K562 (cell line): Measurements from ENCODE around the gene PNPLA2. TPM values are rescaled to one million over a fixed set of nuclear protein-coding genes. Genes with fewer than 3 reads are reported as not detected.
A peak's percentile ranks its signal among the peaks of the same experiment; 100 is the strongest.

ENCODE experiments used
- CBX2 ChIP-seq: fragments of 200-600 bp; sonication (generic); IDR thresholded peaks from one replicate; pipeline ENCODE4 v1.6.1; 2012; ENCODE audit warnings: mild to moderate bottlenecking, low read length, inconsistent platforms; ENCODE audit not compliant: insufficient read depth, poor library complexity, severe bottlenecking
- CXXC5 ChIP-seq: fragments of 250-450 bp; sonication (Bioruptor Pico); IDR thresholded peaks from 2 replicates; pipeline ENCODE4 v1.8.0; 2022; ENCODE audit warnings: inconsistent platforms, mild to moderate bottlenecking, moderate library complexity
- DACH1 ChIP-seq: fragments of 450-650 bp; IDR thresholded peaks from 2 replicates; pipeline ENCODE4 v1.6.1; 2018; ENCODE audit not compliant: partially characterized antibody
- FOSL1 ChIP-seq: fragments of 200-800 bp; sonication (Bioruptor generic); conservative IDR thresholded peaks from 2 replicates; pipeline ENCODE4 v1.6.1; 2016; ENCODE audit warnings: missing genetic modification characterization, missing compliant biosample characterization
- GABPB2 ChIP-seq: fragments of 250-450 bp; sonication (Bioruptor Pico); conservative IDR thresholded peaks from 2 replicates; pipeline ENCODE4 v1.5.1; 2021; ENCODE audit warnings: mild to moderate bottlenecking
- HDAC6 ChIP-seq: IDR thresholded peaks from 2 replicates; pipeline ENCODE4 v1.6.1; 2012; ENCODE audit warnings: low read depth, mild to moderate bottlenecking, control low read depth, inconsistent platforms, low read length, moderate library complexity
- HMGN3 ChIP-seq: IDR thresholded peaks from 2 replicates; pipeline ENCODE4 v1.6.1; 2011; ENCODE audit warnings: borderline replicate concordance, low read depth, mild to moderate bottlenecking, mixed read lengths, low read length; ENCODE audit not compliant: insufficient read length; ENCODE audit errors: extremely low read depth
- ILK ChIP-seq: fragments of 450-650 bp; IDR thresholded peaks from 2 replicates; pipeline ENCODE4 v1.6.1; 2016; ENCODE audit warnings: missing genetic modification characterization, low read depth, mild to moderate bottlenecking, missing compliant biosample characterization, moderate library complexity, borderline replicate concordance
- KLF10 ChIP-seq: fragments of 250-450 bp; sonication (Bioruptor Pico); IDR thresholded peaks from 2 replicates; pipeline ENCODE4 v1.6.1; 2021; ENCODE audit warnings: matching md5 sums
- MTA2 ChIP-seq: fragments of 450-650 bp; IDR thresholded peaks from 2 replicates; pipeline ENCODE4 v1.6.1; 2016; ENCODE audit warnings: low read depth
- NCOA1 ChIP-seq: fragments of 450-650 bp; IDR thresholded peaks from 2 replicates; pipeline ENCODE4 v1.6.1; 2016; ENCODE audit warnings: low read depth
- POU5F1 ChIP-seq: fragments of 150-350 bp; IDR thresholded peaks from 2 replicates; pipeline ENCODE4 v1.6.1; 2014; ENCODE audit warnings: borderline replicate concordance, low read length, low read depth, mild to moderate bottlenecking; ENCODE audit not compliant: partially characterized antibody
- SMC3 ChIP-seq: conservative IDR thresholded peaks from 2 replicates; pipeline ENCODE4 v1.6.1; 2011; ENCODE audit warnings: low read depth, low read length, improper control_type of control experiment; ENCODE audit not compliant: insufficient read depth
- SNAPC5 ChIP-seq: fragments of 250-450 bp; sonication (Bioruptor Pico); IDR thresholded peaks from 2 replicates; pipeline ENCODE4 v1.8.0; 2021; ENCODE audit warnings: moderate library complexity, mild to moderate bottlenecking, inconsistent platforms
- TEAD1 ChIP-seq, 2 experiments: fragments of 450-650 bp in 1 of 2; sonication (generic) in 1 of 2; formaldehyde crosslinking; IDR thresholded peaks; 2 replicates each; pipeline versions ENCODE4 v1.4.0 to v1.8.0; 2020 to 2022; ENCODE audit warnings: mild to moderate bottlenecking in 2 of 2, missing genetic modification reagents in 1 of 2
- U2AF2 ChIP-seq: fragments of 200-400 bp; formaldehyde crosslinking; optimal IDR thresholded peaks from 2 replicates; pipeline ENCODE3; 2017; ENCODE audit warnings: low read depth, mild to moderate bottlenecking, low read length
- ZNF12 ChIP-seq: sonication (generic); formaldehyde crosslinking; IDR thresholded peaks from 2 replicates; pipeline ENCODE4 v1.4.0; 2020; ENCODE audit warnings: mild to moderate bottlenecking, missing genetic modification reagents
- ZNF239 ChIP-seq: fragments of 250-450 bp; sonication (Bioruptor Pico); IDR thresholded peaks from 2 replicates; pipeline ENCODE4 v1.4.0; 2020; ENCODE audit warnings: mild to moderate bottlenecking
- ZNF316 ChIP-seq: fragments of 450-650 bp; IDR thresholded peaks from 2 replicates; pipeline ENCODE4 v1.6.1; 2016
- ZNF583 ChIP-seq: fragments of 250-450 bp; sonication (Bioruptor Pico); IDR thresholded peaks from 2 replicates; pipeline ENCODE4 v1.4.0; 2020
- ZZZ3 ChIP-seq: fragments of 450-650 bp; IDR thresholded peaks from 2 replicates; pipeline ENCODE4 v1.6.1; 2016; ENCODE audit warnings: antibody characterized with exemption, mild to moderate bottlenecking, moderate library complexity
- polyA plus RNA-seq, 8 experiments: library from polyadenylated mRNA; depleted of rRNA in 4 of 8; stranded (reverse) in 5 of 8; unstranded in 3 of 8; fragments of >200 nt; fragmentation: Nextera tagmentation in 2 of 8; fragmentation: Illumina TruSeq in 1 of 8; extraction: Ambion mirVana in 2 of 8; extraction: Trizol in 1 of 8; gene quantifications; 2 replicates each; pipeline versions ENCODE4 v1.2.1 to v1.2.3, GENCODE V29; 2011 to 2014; ENCODE audit warnings: inconsistent platforms in 1 of 8, missing spikeins in 1 of 8
- total RNA-seq, 7 experiments: library from RNA; depleted of rRNA in 6 of 7; stranded (reverse); fragments of >200 nt in 6 of 7; fragmentation: Illumina TruSeq in 2 of 7; extraction: Trizol in 2 of 7; gene quantifications; 2 replicates each; pipeline versions ENCODE4 v1.2.1 to v1.2.3, GENCODE V29; 2011 to 2021; ENCODE audit warnings: low replicate concordance in 1 of 7
- TF ChIP-seq, protein P1 (sequence below): fragments of 450-650 bp; formaldehyde crosslinking; conservative IDR thresholded peaks from 2 replicates; pipeline ENCODE4 v1.4.0; 2022; ENCODE audit warnings: mild to moderate bottlenecking, missing genetic modification characterization
- TF ChIP-seq, protein P2 (sequence below): fragments of 250-450 bp; sonication (Bioruptor Pico); IDR thresholded peaks from 2 replicates; pipeline ENCODE4 v1.5.0; 2021; ENCODE audit warnings: mild to moderate bottlenecking, moderate library complexity
- TF ChIP-seq, protein P3 (sequence below): fragments of 450-650 bp; formaldehyde crosslinking; IDR thresholded peaks from 2 replicates; pipeline ENCODE4 v1.4.0; 2020; ENCODE audit warnings: mild to moderate bottlenecking, moderate library complexity

The PNPLA2 gene
- total and polyA plus RNA-seq, 9 of the 15 experiments (the other 6 are each of a cell fraction or from before 2014, with no cell fraction given): 0.39 to 87.1 (median 8.4) TPM

- no peak for TF ChIP-seq HDAC6
- no peak for TF ChIP-seq SNAPC5 (CRISPR knock-in tag)
- no peak for TF ChIP-seq ILK (tag)
- no peak for TF ChIP-seq ZNF12 (CRISPR knock-in tag)
- TF ChIP-seq, protein P1, sequence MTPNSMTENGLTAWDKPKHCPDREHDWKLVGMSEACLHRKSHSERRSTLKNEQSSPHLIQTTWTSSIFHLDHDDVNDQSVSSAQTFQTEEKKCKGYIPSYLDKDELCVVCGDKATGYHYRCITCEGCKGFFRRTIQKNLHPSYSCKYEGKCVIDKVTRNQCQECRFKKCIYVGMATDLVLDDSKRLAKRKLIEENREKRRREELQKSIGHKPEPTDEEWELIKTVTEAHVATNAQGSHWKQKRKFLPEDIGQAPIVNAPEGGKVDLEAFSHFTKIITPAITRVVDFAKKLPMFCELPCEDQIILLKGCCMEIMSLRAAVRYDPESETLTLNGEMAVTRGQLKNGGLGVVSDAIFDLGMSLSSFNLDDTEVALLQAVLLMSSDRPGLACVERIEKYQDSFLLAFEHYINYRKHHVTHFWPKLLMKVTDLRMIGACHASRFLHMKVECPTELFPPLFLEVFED (CRISPR knock-in tag): no peak
- no peak for TF ChIP-seq CBX2
- no peak for TF ChIP-seq ZNF316
- 0 out of 2 replicates have a peak, but pooled peaks have one; percentile 15 for TF ChIP-seq ZNF239 (CRISPR knock-in tag)
- no peak for TF ChIP-seq ZZZ3
- TF ChIP-seq MTA2: no peak
- TF ChIP-seq, protein P2, sequence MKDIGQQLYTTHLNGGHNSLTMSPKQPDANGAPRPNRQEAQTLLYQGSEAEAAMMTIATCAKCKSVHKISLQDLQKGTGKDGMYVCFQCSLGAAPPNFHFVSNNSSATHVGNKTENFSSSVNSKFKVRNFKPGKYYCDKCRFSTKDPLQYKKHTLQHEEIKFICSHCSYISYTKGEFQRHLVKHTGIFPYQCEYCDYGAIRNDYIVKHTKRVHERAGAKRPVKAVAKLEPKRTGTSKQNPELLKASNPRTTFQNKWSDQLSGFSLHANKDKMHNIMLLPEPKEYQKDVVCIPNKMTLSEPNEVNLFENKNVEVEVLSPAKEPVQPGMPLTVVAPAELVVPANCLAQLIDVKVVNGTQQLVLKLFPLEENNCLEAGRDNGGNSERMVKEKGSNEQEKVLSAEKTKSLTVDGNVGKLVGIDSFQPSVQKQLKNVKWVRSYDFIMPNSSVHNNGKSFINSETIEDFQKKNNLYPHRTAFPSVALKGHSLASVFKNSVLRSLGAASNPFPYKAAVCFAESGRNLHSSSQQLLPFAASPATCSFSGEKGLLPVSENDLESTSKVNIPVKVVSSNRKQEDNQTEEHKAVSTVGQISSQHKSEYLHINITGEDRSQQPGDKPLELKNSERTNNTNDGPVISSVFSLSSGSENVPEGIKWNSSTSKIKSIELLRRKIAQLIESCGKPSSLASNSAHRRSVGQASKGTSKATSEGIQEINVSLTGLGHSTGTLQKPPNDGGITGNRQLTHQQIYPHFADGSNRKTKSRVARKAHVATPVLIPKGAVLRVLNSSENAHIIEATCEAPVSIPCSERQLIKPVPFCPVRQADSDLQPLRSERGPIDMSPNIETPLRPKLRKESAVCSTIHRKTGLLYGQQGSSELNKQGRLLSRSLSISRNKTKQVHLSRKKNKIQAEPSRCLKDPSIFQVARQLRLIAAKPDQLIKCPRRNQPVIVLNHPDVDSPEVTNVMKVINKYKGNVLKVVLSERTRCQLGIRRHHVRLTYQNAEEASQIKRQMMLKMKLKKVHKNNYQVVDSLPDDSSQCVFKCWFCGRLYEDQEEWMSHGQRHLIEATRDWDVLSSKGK: no peak
- TF ChIP-seq POU5F1: peak; percentile 92
- peak; percentile 98 for TF ChIP-seq CXXC5 (CRISPR knock-in tag)
- TF ChIP-seq TEAD1 (CRISPR knock-in tag; IDR thresholded peaks at IDR 0.05): no peak; a peak in 1 of 4 replicates
- no peak for TF ChIP-seq HMGN3
- TF ChIP-seq FOSL1: no peak
- TF ChIP-seq, protein P3, sequence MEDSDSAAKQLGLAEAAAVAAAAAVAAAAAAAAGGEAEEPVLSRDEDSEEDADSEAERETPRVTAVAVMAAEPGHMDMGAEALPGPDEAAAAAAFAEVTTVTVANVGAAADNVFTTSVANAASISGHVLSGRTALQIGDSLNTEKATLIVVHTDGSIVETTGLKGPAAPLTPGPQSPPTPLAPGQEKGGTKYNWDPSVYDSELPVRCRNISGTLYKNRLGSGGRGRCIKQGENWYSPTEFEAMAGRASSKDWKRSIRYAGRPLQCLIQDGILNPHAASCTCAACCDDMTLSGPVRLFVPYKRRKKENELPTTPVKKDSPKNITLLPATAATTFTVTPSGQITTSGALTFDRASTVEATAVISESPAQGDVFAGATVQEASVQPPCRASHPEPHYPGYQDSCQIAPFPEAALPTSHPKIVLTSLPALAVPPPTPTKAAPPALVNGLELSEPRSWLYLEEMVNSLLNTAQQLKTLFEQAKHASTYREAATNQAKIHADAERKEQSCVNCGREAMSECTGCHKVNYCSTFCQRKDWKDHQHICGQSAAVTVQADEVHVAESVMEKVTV (CRISPR knock-in tag): no peak
- no peak for TF ChIP-seq DACH1
- TF ChIP-seq GABPB2 (CRISPR knock-in tag): no peak
- TF ChIP-seq U2AF2: no peak
- TF ChIP-seq ZNF583 (CRISPR knock-in tag): 0 out of 2 replicates have a peak, but pooled peaks have one; percentile 12
- no peak for TF ChIP-seq SMC3
- no peak for TF ChIP-seq NCOA1
- no peak for TF ChIP-seq KLF10
Measured at GRCh38 chr11:842370-843002, 23.8 kb downstream of the PNPLA2 start, which contains the start of the genes POLR2L and TSPAN4 (continued).
